Panc1 (cell line): ENCODE results near the gene ZNF513. TPM values are rescaled to one million over a fixed set of nuclear protein-coding genes. Genes with fewer than 3 reads are reported as not detected.
A peak's percentile ranks its signal among the peaks of the same experiment; 100 is the strongest.

Experiments
- ATAC-seq: fragments of 200-7000 bp; cut with Tn5 transposase; 2 replicates; pipeline ENCODE4 v1.9.1; 2020; ENCODE audit warnings: mild to moderate bottlenecking, moderate library complexity
- BruUV-seq: library from RNA; stranded (reverse); fragments of 400-500 nt; replicated peaks from 2 replicates; lab custom pipeline; 2021; lab: Mats Ljungman, UMichigan
- CTCF ChIA-PET: fragments of 300-600 bp; sonication (Branson Sonifier 250); formaldehyde crosslinking; loops from one replicate; lab custom pipeline; 2022; ENCODE audit warnings: antibody characterized with exemption; lab: Charles Lee
- POLR2A ChIA-PET: fragments of 300-600 bp; sonication (Branson Sonifier 250); formaldehyde crosslinking; loops from one replicate; lab custom pipeline; 2022; ENCODE audit warnings: antibody characterized with exemption; lab: Charles Lee
- DNase-seq: peaks from one replicate; pipeline ENCODE4 v3.0.0-alpha.2; 2010; ENCODE audit warnings: low read depth, low spot score
- H3K27ac ChIP-seq: 2 replicates; pipeline ENCODE4 v1.5.1; 2011; ENCODE audit warnings: mild to moderate bottlenecking, low read length, inconsistent platforms
- H3K27me3 ChIP-seq: fragments of 200-500 bp; sonication (Bioruptor generic); 2 replicates; pipeline ENCODE4 v1.6.0; 2014; ENCODE audit warnings: low read length, inconsistent platforms; ENCODE audit not compliant: control insufficient read depth, insufficient read depth
- H3K36me3 ChIP-seq: fragments of 200-500 bp; sonication (Bioruptor generic); 2 replicates; pipeline ENCODE4 v1.5.1; 2014; ENCODE audit warnings: inconsistent platforms, mild to moderate bottlenecking, low read length, moderate library complexity; ENCODE audit not compliant: control insufficient read depth, insufficient read depth
- H3K4me1 ChIP-seq: 2 replicates; pipeline ENCODE4 v1.5.1; 2011; ENCODE audit warnings: inconsistent platforms, mild to moderate bottlenecking, low read length, moderate library complexity; ENCODE audit not compliant: control insufficient read depth, insufficient read depth
- H3K4me3 ChIP-seq, 2 experiments: 2 replicates each; pipeline ENCODE4 v1.5.1; 2011 to 2012; ENCODE audit warnings: low read depth in 2 of 2, low read length in 2 of 2, mild to moderate bottlenecking in 2 of 2, inconsistent platforms in 1 of 2, moderate library complexity in 1 of 2
- H3K9me3 ChIP-seq: fragments of 200-500 bp; sonication (Bioruptor generic); 2 replicates; pipeline ENCODE4 v1.5.1; 2014; ENCODE audit warnings: low read depth, mild to moderate bottlenecking, inconsistent platforms, low read length, moderate library complexity; ENCODE audit not compliant: control insufficient read depth, insufficient read depth
- CTCF ChIP-seq: fragments of 450-650 bp; IDR thresholded peaks from 2 replicates; pipeline ENCODE4 v1.5.1; 2017; ENCODE audit warnings: mild to moderate bottlenecking
- POLR2AphosphoS5 ChIP-seq: IDR thresholded peaks from 2 replicates; pipeline ENCODE4 v1.6.1; 2012; ENCODE audit warnings: mild to moderate bottlenecking, low read depth, low read length, moderate library complexity
- REST ChIP-seq, 2 experiments: IDR thresholded peaks; 2 replicates each; pipeline ENCODE4 v1.6.1; 2011 to 2012; ENCODE audit warnings: low read depth in 2 of 2, control low read depth in 1 of 2, low read length in 1 of 2, mild to moderate bottlenecking in 1 of 2, moderate library complexity in 1 of 2; ENCODE audit not compliant: insufficient read depth in 1 of 2
- SIN3A ChIP-seq: IDR thresholded peaks from 2 replicates; pipeline ENCODE4 v1.6.1; 2012; ENCODE audit warnings: low read depth, mild to moderate bottlenecking, low read length, moderate library complexity, borderline replicate concordance; ENCODE audit not compliant: insufficient read depth
- TCF7L2 ChIP-seq: IDR thresholded peaks from 2 replicates; pipeline ENCODE4 v1.6.1; 2011; ENCODE audit warnings: mild to moderate bottlenecking, low read depth, low read length, inconsistent platforms
- in situ Hi-C: cut with HindIII; loops from 2 replicates; pipeline ENCODE4 v1.10.0; 2016; ENCODE audit warnings: low sequenced_read_pairs, low pct_unique_long_range_greater_than_20kb
- intact Hi-C: fragments of 100-400 bp; cut with micrococcal nuclease; formaldehyde crosslinking; loops from one replicate; pipeline ENCODE4 v1.10.0; 2022; ENCODE audit not compliant: unreplicated experiment
- total RNA-seq: library from RNA; stranded (reverse); gene quantifications from one replicate; pipeline ENCODE4 v1.2.1, GENCODE V29; 2021; ENCODE audit not compliant: unreplicated experiment

ZNF513 gene
- total RNA-seq, 1 experiment from 2014 or later = 25.3 TPM

DNA sequence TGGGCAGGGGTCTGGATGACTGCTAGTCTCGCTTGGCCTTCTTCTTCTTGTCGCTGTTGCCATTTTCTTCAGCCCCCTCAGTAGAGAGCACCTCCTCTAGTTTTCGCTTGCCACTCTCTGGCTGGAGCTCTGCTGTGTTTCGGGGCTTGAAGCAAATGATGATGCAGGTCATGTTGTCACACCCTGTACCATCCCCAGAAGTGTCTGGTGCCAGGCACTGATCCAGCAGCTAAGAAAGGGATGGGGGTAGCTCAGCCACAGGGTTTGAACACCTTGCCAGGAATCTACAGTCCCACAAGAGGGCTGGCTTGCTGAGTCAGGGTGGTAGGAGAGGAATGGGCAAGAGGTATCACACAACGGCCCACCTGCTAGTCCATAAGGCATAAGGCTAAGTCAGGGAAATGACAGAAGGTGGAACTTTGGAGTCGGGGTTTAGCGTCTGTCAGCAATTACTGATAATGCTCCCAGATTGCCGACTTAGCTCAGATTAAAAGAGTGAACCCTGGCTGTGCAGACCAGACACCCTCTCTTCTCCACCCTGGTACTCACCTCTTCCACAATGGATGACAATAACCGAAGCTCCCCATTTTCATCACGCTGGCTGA, 1.1 kb upstream of the ZNF513 start:
- intact Hi-C loops = no loop called here
- in situ Hi-C loops = no loop called here
- Histone ChIP-seq H3K4me3 (no peak overlapping the region), H3K9me3 (no peaks in the 10 kb centered on the region), H3K27ac (peak overlapping the region; percentile 91), H3K36me3 (peaks cover 18% of the 10 kb centered on the region), H3K27me3 (no peaks in the 10 kb centered on the region), H3K4me1 (peaks cover 32% of the 10 kb centered on the region)
- no peak for TF ChIP-seq TCF7L2
- no peak for TF ChIP-seq POLR2AphosphoS5
- no peak for TF ChIP-seq SIN3A
- TF ChIP-seq CTCF = no peak
- no peak for TF ChIP-seq REST (IDR thresholded peaks at IDR 0.05; ENCODE audit: insufficient read depth in 1 of 2, low read depth in 2 of 2, low read length in 1 of 2)
- ATAC-seq (no peak), DNase-seq (no peak)
- CTCF ChIA-PET = no interaction called here
- TSS peak; percentile 90 for BruUV-seq
- POLR2A ChIA-PET = interaction anchor here (1.0 kb wide), 1 partner anchor 28 kb away, joined by 4 read pairs; the partner anchor contains the start of gene PPM1G

- peaks cover 40% of the 10 kb centered on the region for H3K4me1 ChIP-seq
- H3K27me3 ChIP-seq = no peaks in the 10 kb centered on the region
- POLR2A ChIA-PET = no interaction called here
- TSS peak; percentile 37 for BruUV-seq
- peaks cover 13% of the 10 kb centered on the region for H3K36me3 ChIP-seq
- DNase-seq (no peak), ATAC-seq (peak; percentile 52)
- H3K4me3 ChIP-seq = peak overlapping the region; percentile 91 to 93
- H3K9me3 ChIP-seq = no peaks in the 10 kb centered on the region
- intact Hi-C loops (no loop called here), in situ Hi-C loops (no loop called here)
- TF ChIP-seq POLR2AphosphoS5 (no peak; the same call in 1 of the 2 replicates), SIN3A (0 out of 2 replicates have a peak, but pooled peaks have one; percentile 10), REST (IDR thresholded peaks at IDR 0.05; ENCODE audit: insufficient read depth in 1 of 2, low read depth in 2 of 2, low read length in 1 of 2) (no peak), TCF7L2 (no peak), CTCF (no peak)
- H3K27ac ChIP-seq = peak overlapping the region; percentile 96
- CTCF ChIA-PET = no interaction called here
Observed at GRCh38 chr2:27379836-27380625, 503 bp downstream of the ZNF513 start.
